Osteoblast (primary cell): ENCODE results near the gene TMCC1. TPM values are rescaled to one million over a fixed set of nuclear protein-coding genes. Genes with fewer than 3 reads are reported as not detected.

Source experiments
- DNase-seq: peaks from one replicate; pipeline ENCODE4 v3.0.0; 2011; ENCODE audit warnings: low spot score, mixed read lengths; ENCODE audit not compliant: insufficient read length; ENCODE audit errors: missing footprints
- H2AFZ ChIP-seq: 2 replicates; pipeline ENCODE4 v1.6.0; 2011; ENCODE audit warnings: mild to moderate bottlenecking, low read length
- H3K27ac ChIP-seq: 2 replicates; pipeline ENCODE4 v1.5.1; 2011; ENCODE audit warnings: mild to moderate bottlenecking, low read depth, low read length, moderate library complexity
- H3K27me3 ChIP-seq: 2 replicates; pipeline ENCODE4 v1.6.0; 2012; ENCODE audit warnings: mild to moderate bottlenecking, control low read depth, inconsistent platforms, low read length, moderate library complexity; ENCODE audit not compliant: insufficient read depth
- H3K36me3 ChIP-seq: 2 replicates; pipeline ENCODE4 v1.5.1; 2011; ENCODE audit warnings: mild to moderate bottlenecking, low read length, control low read depth, moderate library complexity; ENCODE audit not compliant: insufficient read depth
- H3K4me1 ChIP-seq: 2 replicates; pipeline ENCODE4 v1.5.1; 2011; ENCODE audit warnings: mild to moderate bottlenecking, low read length, control low read depth, moderate library complexity; ENCODE audit not compliant: insufficient read depth
- H3K4me2 ChIP-seq: 2 replicates; pipeline ENCODE4 v1.6.0; 2011; ENCODE audit warnings: mild to moderate bottlenecking, low read length; ENCODE audit not compliant: insufficient read depth
- H3K4me3 ChIP-seq: fragments of 200-600 bp; sonication (generic); 3 replicates; pipeline ENCODE4 v1.5.1; 2012; ENCODE audit warnings: mild to moderate bottlenecking, low read length, inconsistent platforms; ENCODE audit not compliant: insufficient read depth
- H3K79me2 ChIP-seq: 2 replicates; pipeline ENCODE4 v1.6.0; 2012; ENCODE audit warnings: mild to moderate bottlenecking, low read length, control low read depth, inconsistent platforms; ENCODE audit not compliant: insufficient read depth
- H3K9me3 ChIP-seq: 2 replicates; pipeline ENCODE4 v1.5.1; 2011; ENCODE audit warnings: low read depth, low read length, control low read depth
- H4K20me1 ChIP-seq: 2 replicates; pipeline ENCODE4 v1.6.0; 2012; ENCODE audit warnings: mild to moderate bottlenecking, low read length, control low read depth; ENCODE audit not compliant: insufficient read depth
- total RNA-seq: library from RNA; depleted of rRNA; stranded (reverse); fragments of >200 nt; gene quantifications from 2 replicates; pipeline ENCODE4 v1.2.3, GENCODE V29; 2012
- TF ChIP-seq, protein P1 (sequence below): IDR thresholded peaks from 2 replicates; pipeline ENCODE4 v1.5.1; 2011; ENCODE audit warnings: mild to moderate bottlenecking, low read depth, low read length, moderate library complexity; ENCODE audit errors: extremely low read depth

Gene TMCC1
- total RNA-seq, 1 donor, result 17.4 TPM

- Histone ChIP-seq H3K9me3 (no peaks in the 10 kb centered on the region), H3K27me3 (no peaks in the 10 kb centered on the region), H3K36me3 (no peaks in the 10 kb centered on the region), H3K79me2 (peaks cover 45% of the 10 kb centered on the region), H3K4me1 (peaks cover 56% of the 10 kb centered on the region), H3K4me2 (peak within 1 kb of the TSS; percentile 99), H2AFZ (peak within 1 kb of the TSS; percentile 83), H3K4me3 (peak within 1 kb of the TSS; percentile 79), H4K20me1 (peaks cover 32% of the 10 kb centered on the region), H3K27ac (peak within 1 kb of the TSS; percentile 47)
- peak; percentile 97 for DNase-seq
- TF ChIP-seq, protein P1, sequence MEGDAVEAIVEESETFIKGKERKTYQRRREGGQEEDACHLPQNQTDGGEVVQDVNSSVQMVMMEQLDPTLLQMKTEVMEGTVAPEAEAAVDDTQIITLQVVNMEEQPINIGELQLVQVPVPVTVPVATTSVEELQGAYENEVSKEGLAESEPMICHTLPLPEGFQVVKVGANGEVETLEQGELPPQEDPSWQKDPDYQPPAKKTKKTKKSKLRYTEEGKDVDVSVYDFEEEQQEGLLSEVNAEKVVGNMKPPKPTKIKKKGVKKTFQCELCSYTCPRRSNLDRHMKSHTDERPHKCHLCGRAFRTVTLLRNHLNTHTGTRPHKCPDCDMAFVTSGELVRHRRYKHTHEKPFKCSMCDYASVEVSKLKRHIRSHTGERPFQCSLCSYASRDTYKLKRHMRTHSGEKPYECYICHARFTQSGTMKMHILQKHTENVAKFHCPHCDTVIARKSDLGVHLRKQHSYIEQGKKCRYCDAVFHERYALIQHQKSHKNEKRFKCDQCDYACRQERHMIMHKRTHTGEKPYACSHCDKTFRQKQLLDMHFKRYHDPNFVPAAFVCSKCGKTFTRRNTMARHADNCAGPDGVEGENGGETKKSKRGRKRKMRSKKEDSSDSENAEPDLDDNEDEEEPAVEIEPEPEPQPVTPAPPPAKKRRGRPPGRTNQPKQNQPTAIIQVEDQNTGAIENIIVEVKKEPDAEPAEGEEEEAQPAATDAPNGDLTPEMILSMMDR, result no peak
Observed at GRCh38 chr3:129606636-129607390, 286.7 kb downstream of the TMCC1 start, which contains the start of gene PLXND1. Gene PLXND1 (minus strand): TSS chr3:129606676. CDS start chr3:129606639, 37 bp downstream.

GRCh38 chr3:129605922-129606635 lies 287.4 kb downstream of the TMCC1 start:
- Histone ChIP-seq H4K20me1 (peaks cover 37% of the 10 kb centered on the region), H3K27me3 (no peaks in the 10 kb centered on the region), H3K36me3 (no peaks in the 10 kb centered on the region), H3K4me2 (peak overlapping the region; percentile 99), H3K27ac (peak overlapping the region; percentile 36), H3K4me1 (peaks cover 55% of the 10 kb centered on the region), H2AFZ (peak overlapping the region; percentile 10), H3K4me3 (peak overlapping the region; percentile 79), H3K79me2 (peaks cover 52% of the 10 kb centered on the region), H3K9me3 (no peaks in the 10 kb centered on the region)
- TF ChIP-seq, protein P1, result no peak
- peak; percentile 98 for DNase-seq

DNA sequence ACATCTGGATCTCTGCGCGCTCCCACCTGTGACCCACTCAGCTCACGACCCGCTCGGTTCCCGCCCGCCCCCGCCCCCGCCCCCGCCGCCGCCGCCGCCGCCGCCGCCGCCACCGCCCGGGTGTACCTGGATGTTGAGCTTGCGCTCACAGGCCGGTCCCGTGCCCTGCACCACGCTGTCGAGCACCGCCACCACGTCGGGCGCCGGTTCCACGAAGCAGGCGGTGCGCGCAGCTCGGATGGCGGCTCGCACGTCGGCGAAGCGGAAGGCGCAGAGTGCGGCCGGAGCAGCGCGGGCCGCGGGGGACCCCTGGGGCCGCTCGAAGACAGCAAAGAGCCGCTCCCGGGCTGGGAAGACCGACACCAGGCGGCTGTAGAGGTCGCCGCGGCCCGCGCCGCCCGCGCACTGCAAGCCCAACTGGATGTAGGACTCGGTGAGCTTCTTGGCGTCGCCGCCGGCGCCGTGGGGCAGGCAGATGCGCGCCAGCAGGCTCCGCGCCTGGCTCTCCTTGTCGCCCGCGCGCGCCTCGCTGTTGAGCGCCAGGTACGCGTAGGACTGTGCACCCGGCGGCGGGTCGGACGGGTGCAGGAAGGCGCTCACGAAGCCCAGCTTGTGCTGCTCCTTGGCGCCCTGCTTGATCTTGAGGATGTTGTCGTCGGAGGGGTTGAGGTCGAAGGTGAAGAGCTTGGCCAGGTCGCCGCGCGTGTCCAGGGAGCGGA lies 288.1 kb downstream of the TMCC1 start:
- H3K27ac ChIP-seq, result peak overlapping the region; percentile 36
- TF ChIP-seq, protein P1, result no peak
- H4K20me1 ChIP-seq, result peaks cover 45% of the 10 kb centered on the region
- H3K4me2 ChIP-seq, result peak overlapping the region; percentile 99
- H3K79me2 ChIP-seq, result peaks cover 59% of the 10 kb centered on the region
- H3K27me3 ChIP-seq, result no peaks in the 10 kb centered on the region
- DNase-seq, result peak; percentile 92
- H3K4me1 ChIP-seq, result peaks cover 58% of the 10 kb centered on the region
- H3K36me3 ChIP-seq, result no peaks in the 10 kb centered on the region
- H3K9me3 ChIP-seq, result no peaks in the 10 kb centered on the region
- H2AFZ ChIP-seq, result no peak overlapping the region
- H3K4me3 ChIP-seq, result peak overlapping the region; percentile 79
